Lower leg skin (tissue), 3 donors: ENCODE measurements around the gene CD9.

ENCODE experiments used
- CTCF ChIP-seq, 3 donors: fragments of 450-650 bp; IDR thresholded peaks; one replicate each; pipeline ENCODE4 v1.5.1; 2016; ENCODE audit warnings: antibody characterized with exemption in 3 of 3, mild to moderate bottlenecking in 3 of 3, moderate library complexity in 2 of 3
- POLR2A ChIP-seq, 2 donors: fragments of 450-650 bp; IDR thresholded peaks; one replicate each; pipeline ENCODE4 v1.6.1; 2016 to 2017; ENCODE audit warnings: antibody characterized with exemption in 2 of 2, mild to moderate bottlenecking in 1 of 2, moderate library complexity in 1 of 2

GRCh38 chr12:6202304-6202703 is 2.1 kb downstream of the CD9 start:
- TF ChIP-seq CTCF (IDR thresholded peaks at IDR 0.05) (no peak), POLR2A (IDR thresholded peaks at IDR 0.05) (no peak)
